Glomerular endothelial cell (primary cell): Measurements from ENCODE around the gene M1AP. TPM values are rescaled to one million over a fixed set of nuclear protein-coding genes. Genes with fewer than 3 reads are reported as not detected.

ENCODE experiments used
- DNase-seq: peaks from one replicate; pipeline ENCODE4 v3.0.0-alpha.2; 2011; ENCODE audit warnings: low read depth, low spot score; ENCODE audit errors: extremely low read depth
- total RNA-seq: library from RNA; depleted of rRNA; stranded (reverse); fragments of >200 nt; gene quantifications from 2 replicates; pipeline ENCODE4 v1.2.3, GENCODE V29; 2015

Gene M1AP
- total RNA-seq, 1 donor from 2014 or later: not detected

DNA sequence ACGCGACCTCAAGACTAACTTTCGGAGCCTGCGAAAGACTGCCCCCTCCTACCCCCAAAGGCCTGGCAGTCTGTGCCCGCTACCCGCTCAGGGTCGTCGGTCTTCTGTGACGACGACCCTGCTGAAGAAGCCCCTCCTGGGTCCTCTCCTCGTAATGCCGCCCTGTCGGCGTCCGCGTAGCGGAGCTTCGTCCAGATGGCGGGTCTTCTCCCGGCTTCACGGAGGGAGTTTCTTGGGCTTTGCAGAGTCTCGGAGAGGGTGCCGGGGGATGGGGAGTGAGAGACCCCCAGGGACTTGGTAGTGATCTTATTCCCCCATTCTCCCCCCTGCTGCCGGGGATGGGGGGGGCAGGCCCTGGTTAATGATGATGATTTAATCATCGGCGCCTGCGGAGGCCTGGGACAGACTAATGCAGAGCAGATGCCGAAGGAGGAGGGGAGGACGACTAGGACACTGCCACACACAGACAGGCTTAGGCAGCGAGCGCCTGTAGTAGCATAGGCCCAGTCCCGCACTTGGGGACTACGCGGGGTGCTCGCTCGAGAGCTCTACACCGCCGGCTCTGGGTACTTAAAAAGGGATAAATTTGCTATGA lies 140.1 kb downstream of the M1AP start:
- no peak for DNase-seq

Other genes with a start within 250 kb of the M1AP start
- gene C2orf81, start 226.7 kb downstream of the M1AP start, total RNA-seq: 0.34 and 0.82 TPM in 2 replicates
- gene WDR54, start 226.6 kb downstream of the M1AP start, total RNA-seq: 29.1 and 35.6 TPM in 2 replicates
- gene RTKN, start 206.4 kb downstream of the M1AP start, total RNA-seq: 11.2 and 14.5 TPM in 2 replicates
- gene INO80B, start 193.2 kb downstream of the M1AP start, total RNA-seq: 17.2 and 21.7 TPM in 2 replicates
- 41.0 and 50.8 TPM in 2 replicates for gene WBP1, start 189.9 kb downstream of the M1AP start, total RNA-seq
- 94.6 and 120 TPM in 2 replicates for gene MOGS, start 182.9 kb downstream of the M1AP start, total RNA-seq
- gene MRPL53, start 175.7 kb downstream of the M1AP start, total RNA-seq: 12.7 and 17.0 TPM in 2 replicates
- gene CCDC142, start 165.3 kb downstream of the M1AP start, total RNA-seq: 12.5 and 19.3 TPM in 2 replicates
- gene TTC31, start 165.2 kb downstream of the M1AP start, total RNA-seq: 14.1 and 37.5 TPM in 2 replicates
- 3.9 and 4.3 TPM in 2 replicates for gene LBX2, start 148.7 kb downstream of the M1AP start, total RNA-seq
- 10.9 and 14.4 TPM in 2 replicates for gene PCGF1, start 140.6 kb downstream of the M1AP start, total RNA-seq
- not detected in 2 replicates for gene TLX2, start 133.9 kb downstream of the M1AP start, total RNA-seq
- not detected in 2 replicates for gene DQX1, start 122.1 kb downstream of the M1AP start, total RNA-seq
- 102 and 136 TPM in 2 replicates for gene AUP1, start 118.6 kb downstream of the M1AP start, total RNA-seq
- gene HTRA2, start 118.4 kb downstream of the M1AP start, total RNA-seq: 30.6 TPM in 2 replicates
- gene LOXL3, start 94.4 kb downstream of the M1AP start, total RNA-seq: 1.1 and 2.7 TPM in 2 replicates
- gene DOK1, start 93.6 kb downstream of the M1AP start, total RNA-seq: 12.9 and 17.2 TPM in 2 replicates
- 8.1 and 11.3 TPM in 2 replicates for gene SEMA4F, start 5.9 kb upstream of the M1AP start, total RNA-seq
- 9.4 and 12.0 TPM in 2 replicates for gene HK2, start 185.8 kb upstream of the M1AP start, total RNA-seq